SKM-1 treated with dmso at 0.1 percent for 144 hours (cell line): ENCODE data around the gene PRKCE.

Experiments
- DNase-seq: peaks from one replicate; lab custom pipeline; 2025; ENCODE audit not compliant: unreplicated experiment; lab: John Stamatoyannopoulos, UW

Gene PRKCE

DNA sequence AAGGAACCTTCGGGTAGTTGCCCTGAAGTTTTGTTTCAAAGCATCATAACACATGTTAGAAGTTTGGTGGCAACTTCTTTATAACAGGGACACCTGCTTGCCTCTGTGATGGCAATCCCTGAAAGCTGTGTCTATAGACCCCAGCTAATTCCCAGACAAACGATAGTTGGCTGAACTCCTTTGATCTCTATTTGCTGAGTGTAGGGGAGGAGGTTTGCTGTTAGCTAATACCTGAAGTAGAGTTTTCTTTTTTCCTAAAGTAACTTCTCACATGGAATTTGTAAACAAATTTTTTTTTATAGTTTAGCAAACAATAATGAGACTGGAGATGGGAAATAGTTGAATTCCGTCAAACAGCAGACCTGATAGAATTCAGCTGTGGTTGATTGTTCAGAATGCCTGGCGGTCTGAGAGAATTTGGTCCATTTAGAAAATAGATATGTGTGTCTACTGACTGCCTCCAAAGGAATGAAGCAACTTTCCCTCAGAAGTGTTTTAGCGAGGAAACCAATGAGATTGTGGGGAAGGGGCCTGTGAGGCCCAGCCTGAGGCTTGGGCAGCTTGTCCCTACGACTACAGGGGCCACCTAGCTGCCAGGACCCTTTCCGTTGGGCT lies 522.3 kb downstream of the PRKCE start:
- DNase-seq, result no peak

DNA sequence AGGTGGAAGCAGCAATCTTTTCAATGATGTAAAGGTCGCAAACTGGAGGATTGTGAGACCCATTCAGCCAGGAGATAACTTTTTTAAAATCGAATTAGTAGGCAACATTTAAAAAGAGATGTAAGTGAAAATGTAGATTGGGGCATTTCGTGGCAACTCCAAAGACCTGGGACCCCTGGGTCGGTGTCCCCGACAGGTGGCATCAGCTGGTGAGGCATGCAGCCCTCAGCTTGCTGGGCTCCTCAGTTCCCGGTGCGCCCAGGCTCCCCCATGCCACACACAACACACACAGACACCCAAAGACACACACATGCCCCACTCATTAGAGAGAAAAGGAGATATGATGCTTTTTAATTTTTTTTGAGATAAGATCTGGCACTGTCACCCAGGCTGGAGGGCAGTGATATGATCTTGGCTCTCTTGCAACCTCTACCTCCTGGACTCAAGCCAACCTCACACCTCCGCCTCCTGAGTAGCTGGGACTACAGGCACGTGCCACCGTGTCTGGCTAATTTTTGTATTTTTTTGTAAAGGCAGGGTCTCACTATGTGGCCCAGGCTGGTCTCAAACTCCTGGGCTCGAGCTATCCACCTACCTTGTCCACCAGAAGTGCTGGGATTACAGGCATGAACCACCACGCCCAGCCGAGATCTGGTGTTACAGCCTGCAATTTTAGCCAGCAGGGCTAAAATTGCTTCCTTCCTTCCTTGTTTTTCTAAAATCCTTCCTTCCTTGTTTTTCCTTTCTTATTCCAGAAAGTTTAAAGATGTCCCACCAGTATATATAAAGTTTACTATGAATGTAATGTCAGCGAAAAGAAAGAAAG lies 523.1 kb downstream of the PRKCE start:
- no peak for DNase-seq

DNA sequence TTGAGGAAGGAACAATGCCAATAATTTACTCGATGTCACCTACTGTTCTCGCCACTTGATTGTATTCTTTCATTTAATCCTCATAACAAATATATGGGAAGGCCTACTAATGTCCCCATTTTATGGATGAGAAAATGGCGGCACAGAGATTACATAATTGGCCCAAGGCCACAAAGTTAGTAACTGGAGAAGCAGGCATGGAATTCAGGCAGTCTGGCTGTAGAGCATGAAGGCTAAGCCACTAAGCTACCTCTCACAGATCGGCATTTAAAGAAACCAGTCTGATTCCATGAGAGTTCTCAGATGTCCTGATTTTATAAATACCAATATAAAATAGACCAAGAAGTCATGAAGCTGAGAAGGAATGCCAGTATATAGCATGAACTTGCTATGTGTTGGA lies 523.9 kb downstream of the PRKCE start:
- no peak for DNase-seq

DNA sequence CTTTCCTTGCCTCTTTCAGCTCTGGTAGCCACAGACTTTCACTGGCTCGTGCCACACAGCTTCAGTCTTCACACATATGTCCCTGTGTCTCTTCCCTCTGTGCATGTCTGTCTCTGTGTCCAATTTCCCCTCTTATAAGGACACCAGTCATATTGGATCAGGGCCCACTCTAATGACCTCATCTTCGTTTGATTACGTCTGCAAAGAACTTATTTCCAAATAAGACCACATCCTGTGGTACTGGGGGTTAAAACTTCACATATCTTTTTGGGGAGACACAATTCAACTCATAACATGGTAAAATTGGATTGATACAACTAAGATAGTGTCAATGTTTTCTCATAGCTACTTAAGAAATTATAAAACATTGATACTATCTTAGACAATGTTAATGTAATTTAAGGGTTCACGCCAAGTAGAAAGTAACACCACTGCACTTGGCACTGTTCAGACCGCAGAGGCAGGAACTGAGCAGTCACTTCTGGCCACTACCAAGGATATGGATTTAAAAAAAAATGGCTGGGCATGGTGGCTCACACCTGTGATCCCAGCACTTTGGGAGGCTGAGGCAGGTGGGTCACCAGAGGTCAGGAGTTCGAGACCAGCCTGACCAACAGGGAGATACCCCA lies 526.1 kb downstream of the PRKCE start:
- no peak for DNase-seq

DNA sequence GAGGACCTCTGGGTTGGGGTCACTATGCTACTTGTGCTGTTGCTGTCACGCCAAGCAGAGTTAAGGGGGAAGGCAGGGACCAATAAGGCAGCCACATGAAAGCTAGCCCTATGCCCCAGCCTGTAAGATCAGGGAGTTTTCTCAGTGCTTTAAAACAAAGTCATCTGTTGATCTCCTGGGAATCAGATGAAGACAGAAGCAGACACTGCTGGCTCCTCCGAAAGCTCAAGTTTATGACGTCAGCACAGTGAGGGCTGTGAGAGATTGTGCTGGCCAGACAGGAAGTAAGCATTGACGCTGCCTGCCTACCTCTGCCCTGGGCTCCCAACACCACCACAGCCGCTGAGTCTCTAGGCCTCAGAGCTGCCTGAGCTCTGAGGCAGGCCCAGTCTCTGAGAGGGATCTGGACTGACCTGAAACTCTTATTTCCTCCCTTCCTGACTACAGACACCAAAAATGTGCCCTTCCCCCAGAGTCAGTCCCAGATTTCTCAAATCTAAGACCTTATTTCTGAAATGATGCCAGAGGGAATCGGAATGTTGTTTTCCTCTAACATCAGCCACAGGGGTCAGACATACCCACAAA lies 527.7 kb downstream of the PRKCE start:
- no peak for DNase-seq

DNA sequence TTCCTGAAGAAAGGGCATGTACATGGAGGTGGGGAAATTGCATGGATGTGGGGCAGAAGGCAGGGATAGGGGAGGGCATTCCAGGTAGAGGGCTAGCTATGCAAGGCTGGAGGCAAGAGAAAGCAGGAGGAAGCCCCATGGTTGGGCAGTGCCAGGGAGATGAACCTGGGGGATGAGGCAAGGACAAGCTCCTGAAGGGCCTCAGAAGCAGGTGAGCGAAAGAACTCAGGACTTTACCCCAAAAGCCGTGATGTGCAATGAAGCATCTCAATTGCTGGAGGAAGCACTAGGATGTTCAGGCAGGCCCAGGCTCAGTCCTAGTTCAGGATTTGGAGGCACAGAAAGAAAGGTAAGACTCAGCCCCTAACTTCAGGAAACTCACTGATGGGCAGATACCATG lies 528.7 kb downstream of the PRKCE start:
- no peak for DNase-seq

DNA sequence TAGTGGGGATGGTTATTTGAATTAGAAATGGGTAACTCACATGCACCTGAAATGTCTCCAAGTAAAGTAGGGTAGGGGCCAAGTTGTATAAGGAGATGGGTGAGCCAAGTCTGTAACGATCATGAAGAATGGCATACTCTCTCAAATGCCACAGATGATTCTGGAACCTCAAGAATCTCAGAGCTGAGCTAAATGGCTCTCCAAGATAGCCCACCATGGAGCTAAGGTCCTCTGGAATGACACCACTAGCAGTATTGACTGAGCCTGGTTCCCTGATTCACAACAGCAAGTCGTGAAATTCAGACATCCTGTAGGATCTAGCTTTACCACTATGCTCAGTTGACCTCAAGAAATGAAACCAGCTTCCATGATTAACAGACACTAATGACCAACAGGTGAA lies 529.8 kb downstream of the PRKCE start:
- DNase-seq, result no peak

DNA sequence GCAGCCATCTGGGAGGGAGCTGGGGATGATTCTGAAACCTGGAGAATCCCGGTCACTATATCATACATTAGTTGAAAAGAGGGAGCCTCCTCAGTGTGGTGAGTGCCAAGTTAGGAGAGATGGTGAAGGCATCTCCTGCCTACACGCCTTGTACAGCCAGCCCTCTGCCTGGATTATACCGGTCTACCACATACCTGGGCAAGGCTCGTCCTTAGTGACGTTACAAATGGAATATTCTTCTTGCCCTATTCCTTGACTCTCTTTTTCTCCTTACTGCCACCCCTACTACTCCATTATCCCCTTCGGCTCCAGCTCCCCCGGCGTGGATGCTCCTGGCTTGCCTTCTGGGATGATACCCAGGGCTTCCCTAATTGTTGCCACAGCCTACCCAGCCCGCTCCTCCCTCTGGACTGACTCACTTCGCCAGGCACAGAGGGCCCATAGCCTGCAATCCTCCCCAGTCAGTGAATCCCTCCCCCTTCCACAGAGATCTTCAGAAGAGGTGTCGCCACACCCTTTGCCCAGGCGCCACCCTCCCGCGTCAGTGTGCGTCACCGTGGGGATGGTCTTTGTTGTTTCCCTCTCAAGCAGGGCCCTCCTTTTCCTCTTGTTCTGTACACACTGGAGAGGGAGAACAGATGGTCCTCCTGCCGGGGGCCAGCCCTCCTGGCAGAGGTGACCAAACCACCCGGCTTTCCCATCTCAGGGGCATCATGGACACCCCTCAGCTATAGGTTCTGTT lies 530.5 kb downstream of the PRKCE start:
- no peak for DNase-seq

DNA sequence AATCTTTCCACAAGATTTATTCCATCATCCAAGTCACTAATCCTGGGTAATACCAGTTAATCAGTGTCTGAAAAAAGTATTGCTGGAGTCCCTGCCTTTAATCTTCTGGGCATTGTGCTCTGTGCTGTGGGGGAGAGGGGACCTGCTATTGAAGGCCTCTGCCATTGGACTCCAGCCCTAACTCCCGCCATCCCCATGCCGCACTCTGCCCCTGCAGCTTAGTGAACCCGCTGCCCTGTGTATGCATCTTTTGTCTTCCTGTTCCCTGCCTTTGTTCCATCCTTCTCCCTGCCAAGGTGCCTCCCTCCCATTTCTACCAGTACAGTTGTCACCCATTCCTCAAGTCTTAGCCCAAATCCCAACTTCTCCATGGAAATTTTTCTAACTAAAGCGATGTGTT lies 532.0 kb downstream of the PRKCE start:
- DNase-seq, result no peak

DNA sequence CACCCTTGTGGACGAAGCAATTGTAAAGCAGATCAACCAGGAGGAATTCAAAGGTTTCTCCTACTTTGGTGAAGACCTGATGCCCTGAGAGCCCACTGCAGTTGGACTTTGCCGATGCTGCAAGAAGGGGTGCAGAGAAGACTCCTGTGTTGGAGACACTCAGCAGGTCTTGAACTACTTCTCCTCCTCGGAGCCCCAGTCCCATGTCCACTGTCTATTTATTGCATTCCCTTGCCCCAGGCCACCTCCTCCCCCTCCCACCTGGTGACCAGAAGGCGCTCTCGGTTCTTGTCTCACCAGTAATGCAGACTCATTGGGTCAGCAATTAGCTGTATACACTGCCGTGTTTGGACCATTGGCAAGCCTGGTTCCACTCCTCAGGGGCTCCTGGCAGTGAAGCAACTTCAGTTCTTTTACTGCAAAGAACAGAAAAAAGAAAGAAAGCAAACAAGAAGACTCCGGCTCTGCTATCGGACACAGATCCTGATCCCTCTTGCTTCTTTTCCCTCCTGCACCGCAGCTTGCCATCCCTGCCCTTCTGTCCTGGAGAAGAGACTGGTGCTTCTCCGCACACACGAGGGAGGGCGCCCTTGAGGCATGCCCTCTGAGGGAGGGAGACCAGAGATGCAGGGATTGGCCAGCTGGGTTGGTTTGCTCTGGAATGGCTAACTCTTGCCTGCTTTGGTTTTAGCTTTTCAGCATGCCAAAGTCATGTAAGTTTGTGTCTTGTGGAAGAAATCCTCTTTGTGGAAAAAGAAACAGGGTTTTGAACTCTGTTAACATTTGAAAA lies 533.5 kb downstream of the PRKCE start:
- no peak for DNase-seq

DNA sequence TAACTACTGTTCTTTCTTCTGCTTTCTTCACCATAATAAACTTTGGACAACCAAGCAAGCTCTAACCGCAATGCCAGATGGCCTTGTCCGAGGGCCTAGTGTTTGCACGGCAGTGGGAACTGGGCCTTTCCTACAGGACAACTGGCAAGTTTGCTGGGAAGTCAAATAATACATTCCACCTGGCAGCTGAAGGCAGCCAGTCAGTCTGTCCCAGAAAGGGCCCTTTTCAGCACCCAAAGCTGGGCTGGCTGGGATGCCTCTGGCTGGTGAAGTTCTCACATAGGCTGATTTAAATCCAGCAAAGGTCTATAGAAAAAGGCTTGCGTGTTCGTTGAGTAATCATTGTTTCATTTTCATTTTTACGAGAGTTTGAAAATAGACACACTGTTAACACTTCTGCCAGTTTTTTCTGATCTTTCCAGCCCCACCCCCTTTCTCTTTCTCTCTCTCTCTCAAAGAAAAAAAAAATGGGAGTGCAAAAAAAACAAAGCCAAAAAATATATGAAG lies 535.7 kb downstream of the PRKCE start:
- no peak for DNase-seq

DNA sequence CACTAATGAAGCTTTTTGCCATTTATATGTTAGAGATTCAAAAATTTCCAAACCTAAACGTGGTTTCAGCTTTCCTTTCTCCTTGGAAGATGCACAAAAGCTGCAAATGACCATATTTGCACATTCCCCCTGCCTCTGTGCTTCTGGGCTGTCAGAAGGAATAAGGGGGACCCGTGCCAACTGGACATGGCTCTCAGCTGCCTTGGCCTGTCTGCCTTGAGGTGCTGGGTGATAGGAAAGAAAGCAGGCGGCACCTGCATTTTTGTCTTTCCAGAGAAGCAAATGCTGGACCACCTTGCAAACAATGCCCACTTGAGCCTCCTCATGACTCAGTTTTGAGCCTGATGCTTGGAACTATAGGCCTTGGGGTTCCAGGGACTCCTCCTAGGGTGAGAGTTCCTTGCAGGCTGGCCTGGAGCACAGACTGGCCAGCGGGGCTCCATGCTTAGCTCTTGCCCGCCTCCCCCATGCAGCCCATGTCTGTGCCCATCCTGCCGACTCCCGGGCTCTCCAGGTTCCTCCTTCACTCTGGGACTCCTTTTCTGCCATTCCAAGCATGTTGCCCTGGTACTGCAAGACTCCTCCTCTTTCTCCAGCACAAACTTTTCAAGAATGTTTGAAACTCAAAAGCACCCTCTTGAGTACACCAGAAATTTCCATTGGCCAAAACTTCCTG lies 536.7 kb downstream of the PRKCE start:
- DNase-seq, result no peak

DNA sequence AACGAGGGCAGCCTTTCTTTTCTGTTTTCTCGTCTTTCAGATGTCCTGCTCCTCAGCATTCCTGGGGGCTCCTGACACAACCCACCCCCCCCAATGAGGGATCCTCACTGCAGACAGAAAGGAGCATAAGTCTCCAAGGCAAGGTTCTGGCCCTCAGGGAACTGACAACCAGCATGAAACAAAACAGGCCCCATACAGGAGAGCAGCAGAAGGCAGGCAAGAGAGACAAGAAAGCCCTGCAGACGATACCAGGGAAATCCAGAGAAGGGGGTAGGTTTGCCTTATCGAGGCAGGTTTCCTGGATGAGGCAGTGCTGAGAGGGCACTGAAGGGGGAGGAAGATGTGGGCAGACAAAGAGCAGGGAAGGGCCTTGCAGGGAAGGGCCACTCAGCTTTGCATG lies 541.9 kb downstream of the PRKCE start:
- DNase-seq, result no peak

DNA sequence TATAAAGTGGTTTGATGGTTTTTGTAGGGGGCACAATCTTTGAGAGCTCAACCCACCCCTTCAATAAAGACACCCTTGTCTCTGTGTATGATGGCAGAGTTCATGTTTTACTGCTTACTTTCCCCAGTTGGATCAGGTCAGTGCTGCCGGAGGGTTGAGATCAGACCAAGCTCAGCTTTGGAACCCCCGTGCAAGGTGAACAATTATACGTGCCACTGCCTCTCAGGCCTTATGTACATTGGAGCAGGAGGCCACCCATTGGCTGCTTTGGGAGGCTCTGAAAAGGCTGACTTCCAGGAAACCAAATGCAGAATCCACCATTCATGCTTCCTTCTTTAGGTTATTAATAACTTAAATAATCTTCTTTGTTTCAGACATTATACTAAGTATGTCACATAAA lies 542.4 kb downstream of the PRKCE start:
- no peak for DNase-seq

DNA sequence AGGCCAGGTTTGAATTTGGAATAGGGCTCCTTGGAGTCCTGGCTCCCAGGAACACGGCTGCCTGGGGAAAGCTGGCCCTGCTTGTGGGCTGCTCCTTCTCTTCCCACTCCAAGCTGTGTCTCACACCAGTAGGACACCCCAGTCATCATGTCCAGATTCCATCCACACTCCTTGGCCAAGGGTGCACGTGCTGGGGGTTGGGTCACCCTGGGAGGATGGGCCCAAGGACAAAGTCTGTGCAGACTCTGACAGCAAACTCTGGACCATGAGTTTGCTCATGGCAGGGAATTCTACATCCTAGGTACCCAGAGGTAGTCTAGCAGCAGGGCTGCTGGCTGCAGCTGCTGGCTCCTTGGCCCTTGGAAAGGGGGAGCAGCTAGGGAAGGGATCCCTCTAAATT lies 543.4 kb downstream of the PRKCE start:
- DNase-seq, result no peak

DNA sequence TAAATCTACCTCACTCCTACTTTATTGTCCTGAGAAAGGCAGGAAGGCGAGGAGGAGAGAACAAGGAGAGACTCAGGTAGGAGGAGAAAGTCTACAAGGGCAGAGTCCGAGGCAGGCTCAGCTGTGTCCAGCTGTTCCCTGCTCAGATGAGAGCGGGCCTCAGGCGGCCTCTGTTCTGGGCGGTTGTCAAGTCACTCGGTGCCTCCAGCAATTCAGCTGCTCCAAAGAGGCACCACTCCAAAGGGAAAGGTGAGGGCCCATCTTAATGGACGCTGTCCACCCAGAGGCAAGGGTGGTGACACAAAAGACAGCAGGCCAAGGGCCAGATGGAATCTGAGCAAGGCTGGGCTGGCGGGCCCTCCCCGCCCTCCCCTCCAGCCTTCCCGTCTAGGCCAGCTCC lies 544.3 kb downstream of the PRKCE start:
- no peak for DNase-seq

DNA sequence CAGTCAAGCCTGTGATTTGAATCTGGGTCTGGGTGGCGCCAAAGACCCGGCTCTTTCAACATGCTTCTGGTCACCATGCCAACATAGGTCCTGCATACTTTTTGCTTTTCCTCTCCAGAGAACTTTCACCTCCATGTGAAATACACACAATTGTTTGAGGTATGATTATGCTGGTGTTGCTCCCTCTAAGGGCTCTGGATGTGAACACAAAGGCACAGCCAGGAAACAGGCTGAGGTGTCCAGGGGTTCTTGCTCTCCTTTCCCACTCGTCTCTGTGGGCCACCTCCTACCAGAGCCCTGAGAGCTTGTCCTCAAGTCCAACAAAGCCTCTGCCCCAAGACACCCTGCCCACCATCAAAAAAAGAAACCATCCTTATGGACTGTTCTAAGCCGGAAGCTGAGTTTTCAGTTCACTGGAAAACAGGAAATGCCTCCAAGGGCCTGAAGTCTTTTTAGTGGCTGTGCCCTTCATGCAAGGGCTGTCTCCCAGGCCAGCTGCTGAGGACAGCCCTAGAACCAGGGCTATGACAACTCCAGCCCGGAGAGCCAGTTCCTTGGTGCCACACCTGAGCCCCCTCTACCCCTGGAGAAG lies 545.5 kb downstream of the PRKCE start:
- DNase-seq, result no peak

DNA sequence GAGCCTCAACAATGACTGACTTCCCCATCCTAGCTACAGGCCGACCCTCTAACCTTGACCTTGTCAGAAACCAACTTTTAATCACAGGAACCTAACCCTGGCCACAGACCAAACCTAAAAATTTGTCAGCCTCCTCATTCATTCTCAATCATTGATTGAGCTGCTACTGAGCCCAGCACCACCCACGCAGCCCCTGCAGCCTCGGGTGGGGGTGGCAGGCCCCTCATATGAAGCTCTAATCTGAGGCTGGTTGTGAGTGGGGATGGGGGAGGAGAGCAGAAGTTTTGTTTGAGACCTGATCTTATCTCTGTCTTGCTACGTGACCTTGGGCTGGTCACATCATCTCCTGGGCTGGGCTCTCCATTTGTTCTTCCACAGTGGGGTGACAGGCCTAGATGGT lies 546.2 kb downstream of the PRKCE start:
- no peak for DNase-seq

DNA sequence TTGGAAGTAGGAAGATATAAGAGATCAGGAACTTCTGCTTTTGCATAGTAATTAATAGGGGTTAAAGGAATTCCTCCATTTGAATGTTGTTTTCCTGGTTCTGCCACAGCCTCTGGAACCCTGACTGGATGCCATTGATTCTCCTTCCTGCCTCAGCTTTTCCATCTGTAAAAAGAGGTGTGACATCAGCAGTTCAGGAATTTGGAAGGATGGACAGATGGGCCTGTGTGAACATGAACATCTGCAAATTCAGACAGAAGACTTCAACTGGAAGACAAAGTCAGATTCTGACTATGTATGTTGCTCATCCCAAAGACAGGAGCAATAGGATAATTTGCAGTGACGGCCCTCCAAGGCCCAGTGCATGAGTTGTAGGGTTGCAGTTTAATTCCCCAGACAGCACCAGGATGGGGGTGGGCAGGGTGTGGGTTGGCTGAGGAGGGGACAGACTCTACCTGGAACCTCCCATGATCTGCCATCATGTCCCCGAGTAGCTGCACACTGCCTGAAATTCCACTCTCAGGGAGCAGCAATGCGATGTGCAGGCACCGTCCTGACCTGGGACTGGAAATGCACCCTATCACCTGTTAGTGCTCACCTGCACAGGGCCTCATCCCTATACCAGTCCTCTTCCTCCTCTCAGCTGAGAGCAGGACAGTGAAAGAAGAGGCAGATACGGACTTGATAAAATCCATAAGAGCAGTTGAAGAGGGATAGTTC lies 546.8 kb downstream of the PRKCE start:
- DNase-seq, result no peak
